ENCODE measurements around the gene ABCC5. TPM values are rescaled to one million over a fixed set of nuclear protein-coding genes. Genes with fewer than 3 reads are reported as not detected.

Gene ABCC5
- total RNA-seq, 3 donors from 2014 or later (not counting 1 experiment from before 2014, with no cell fraction given): 15.6 to 32.5 (median 27.1) TPM

GRCh38 chr3:184018424-184018973, 815 bp upstream of the ABCC5 start:
- WGBS (ENCODE audit: insufficient coverage): 91% methylated on average over 20 of the region's 21 CpGs
- H3K36me3 Mint-ChIP-seq: no peaks in the 10 kb centered on the region
- intact Hi-C loops (cut with micrococcal nuclease): no loop called here
- Histone ChIP-seq H3K27me3 (ENCODE audit: control insufficient read depth, insufficient read depth, low read length) (no peaks in the 10 kb centered on the region), H3K4me3 (ENCODE audit: low read length) (peak overlapping the region; percentile 80), H3K9me3 (ENCODE audit: control insufficient read depth, insufficient read depth, low read length) (no peaks in the 10 kb centered on the region), H3K27ac (ENCODE audit: low read length) (peak overlapping the region; percentile 32), H3K4me1 (ENCODE audit: control insufficient read depth, insufficient read depth, low read length) (peaks cover 15% of the 10 kb centered on the region), H3K36me3 (ENCODE audit: control insufficient read depth, insufficient read depth, low read length) (no peaks in the 10 kb centered on the region)
- TF ChIP-seq, protein P1, sequence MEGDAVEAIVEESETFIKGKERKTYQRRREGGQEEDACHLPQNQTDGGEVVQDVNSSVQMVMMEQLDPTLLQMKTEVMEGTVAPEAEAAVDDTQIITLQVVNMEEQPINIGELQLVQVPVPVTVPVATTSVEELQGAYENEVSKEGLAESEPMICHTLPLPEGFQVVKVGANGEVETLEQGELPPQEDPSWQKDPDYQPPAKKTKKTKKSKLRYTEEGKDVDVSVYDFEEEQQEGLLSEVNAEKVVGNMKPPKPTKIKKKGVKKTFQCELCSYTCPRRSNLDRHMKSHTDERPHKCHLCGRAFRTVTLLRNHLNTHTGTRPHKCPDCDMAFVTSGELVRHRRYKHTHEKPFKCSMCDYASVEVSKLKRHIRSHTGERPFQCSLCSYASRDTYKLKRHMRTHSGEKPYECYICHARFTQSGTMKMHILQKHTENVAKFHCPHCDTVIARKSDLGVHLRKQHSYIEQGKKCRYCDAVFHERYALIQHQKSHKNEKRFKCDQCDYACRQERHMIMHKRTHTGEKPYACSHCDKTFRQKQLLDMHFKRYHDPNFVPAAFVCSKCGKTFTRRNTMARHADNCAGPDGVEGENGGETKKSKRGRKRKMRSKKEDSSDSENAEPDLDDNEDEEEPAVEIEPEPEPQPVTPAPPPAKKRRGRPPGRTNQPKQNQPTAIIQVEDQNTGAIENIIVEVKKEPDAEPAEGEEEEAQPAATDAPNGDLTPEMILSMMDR (IDR thresholded peaks at IDR 0.05): no peak
- H3K9me3 Mint-ChIP-seq: no peaks in the 10 kb centered on the region
- H3K27ac Mint-ChIP-seq: peak overlapping the region; percentile 84 to 88
- H3K4me3 Mint-ChIP-seq: peak overlapping the region; percentile 100
- ATAC-seq (no peak), DNase-seq (no peak)
- peaks cover 24% of the 10 kb centered on the region in 2 donors for H3K4me1 Mint-ChIP-seq
- peaks cover 11 to 18% of the 10 kb centered on the region in 2 donors for H3K27me3 Mint-ChIP-seq (ENCODE audit: low read depth in 2 of 2)

GRCh38 chr3:184016811-184017671, 643 bp downstream of the ABCC5 start:
- peaks cover 15% of the 10 kb centered on the region for H3K4me1 ChIP-seq (ENCODE audit: control insufficient read depth, insufficient read depth, low read length)
- Mint-ChIP-seq H3K4me3 (peak overlapping the region; percentile 100), H3K36me3 (peaks cover 7% of the 10 kb centered on the region), H3K4me1 (peaks cover 24% of the 10 kb centered on the region in 2 donors), H3K27me3 (ENCODE audit: low read depth in 2 of 2) (peaks cover 5 to 14% of the 10 kb centered on the region in 2 donors), H3K9me3 (no peaks in the 10 kb centered on the region), H3K27ac (peak overlapping the region; percentile 84 to 88)
- H3K27me3 ChIP-seq (ENCODE audit: control insufficient read depth, insufficient read depth, low read length): no peaks in the 10 kb centered on the region
- WGBS (ENCODE audit: insufficient coverage): 28% methylated on average over 57 of the region's 57 CpGs
- H3K27ac ChIP-seq (ENCODE audit: low read length): peak overlapping the region; percentile 5
- peak; percentile 62 to 84 (median 75) for ATAC-seq
- peak in 1 of 2 donors; percentile 79 for DNase-seq
- TF ChIP-seq, protein P1 (IDR thresholded peaks at IDR 0.05): peak; percentile 98
- H3K36me3 ChIP-seq (ENCODE audit: control insufficient read depth, insufficient read depth, low read length): peaks cover 4% of the 10 kb centered on the region
- H3K9me3 ChIP-seq (ENCODE audit: control insufficient read depth, insufficient read depth, low read length): no peaks in the 10 kb centered on the region
- intact Hi-C loops (cut with micrococcal nuclease): loop anchor here (2.0 kb wide), 1 partner anchor 122 kb away; no protein-coding TSS in a partner anchor
- peak overlapping the region; percentile 80 for H3K4me3 ChIP-seq (ENCODE audit: low read length)

GRCh38 chr3:184016169-184016570, 1.5 kb downstream of the ABCC5 start:
- Histone ChIP-seq H3K27me3 (ENCODE audit: control insufficient read depth, insufficient read depth, low read length) (no peaks in the 10 kb centered on the region), H3K27ac (ENCODE audit: low read length) (no peak overlapping the region), H3K4me1 (ENCODE audit: control insufficient read depth, insufficient read depth, low read length) (peaks cover 15% of the 10 kb centered on the region), H3K4me3 (ENCODE audit: low read length) (no peak overlapping the region), H3K9me3 (ENCODE audit: control insufficient read depth, insufficient read depth, low read length) (no peaks in the 10 kb centered on the region), H3K36me3 (ENCODE audit: control insufficient read depth, insufficient read depth, low read length) (peaks cover 4% of the 10 kb centered on the region)
- peak overlapping the region; percentile 100 for H3K4me3 Mint-ChIP-seq
- peaks cover 5 to 10% of the 10 kb centered on the region in 2 donors for H3K27me3 Mint-ChIP-seq (ENCODE audit: low read depth in 2 of 2)
- H3K27ac Mint-ChIP-seq: no peak overlapping the region
- peaks cover 10% of the 10 kb centered on the region for H3K36me3 Mint-ChIP-seq
- no peak for ATAC-seq
- peaks cover 24% of the 10 kb centered on the region in 2 donors for H3K4me1 Mint-ChIP-seq
- DNase-seq: no peak
- WGBS (ENCODE audit: insufficient coverage): 86% methylated on average over 5 of the region's 5 CpGs
- no peaks in the 10 kb centered on the region for H3K9me3 Mint-ChIP-seq
- TF ChIP-seq, protein P1 (IDR thresholded peaks at IDR 0.05): no peak
- intact Hi-C loops (cut with micrococcal nuclease): loop anchor here (2.0 kb wide), 1 partner anchor 121 kb away; no protein-coding TSS in a partner anchor
